ENCODE results near the gene CYTH1.

Gene CYTH1

GRCh38 chr17:78648293-78648692 lies 133.8 kb downstream of the CYTH1 start:
- TF ChIP-seq CTCF (IDR thresholded peaks at IDR 0.05; ENCODE audit: low read depth, low read length), result no peak
- no peak overlapping the region for H3K4me3 ChIP-seq (ENCODE audit: low read depth, low read length)

- TF ChIP-seq CTCF (IDR thresholded peaks at IDR 0.05; ENCODE audit: low read depth, low read length), result no peak
- no peak overlapping the region for H3K4me3 ChIP-seq (ENCODE audit: low read depth, low read length)
Observed at GRCh38 chr17:78647032-78647431, 135.0 kb downstream of the CYTH1 start.

GRCh38 chr17:78645421-78646295 lies 136.4 kb downstream of the CYTH1 start:
- H3K4me3 ChIP-seq (ENCODE audit: low read depth, low read length), result no peak overlapping the region

GRCh38 chr17:78644931-78645351 lies 137.1 kb downstream of the CYTH1 start:
- TF ChIP-seq CTCF (IDR thresholded peaks at IDR 0.05; ENCODE audit: low read depth, low read length), result no peak
- H3K4me3 ChIP-seq (ENCODE audit: low read depth, low read length), result no peak overlapping the region

More at GRCh38 chr17:78645421-78646295, 136.4 kb downstream of the CYTH1 start:
- no peak for TF ChIP-seq CTCF (IDR thresholded peaks at IDR 0.05; ENCODE audit: low read depth, low read length)

- H3K4me3 ChIP-seq (ENCODE audit: low read depth, low read length), result no peak overlapping the region
- TF ChIP-seq CTCF (IDR thresholded peaks at IDR 0.05; ENCODE audit: low read depth, low read length), result no peak
Observed at GRCh38 chr17:78644224-78644623, 137.8 kb downstream of the CYTH1 start.

GRCh38 chr17:78643326-78643725 lies 138.7 kb downstream of the CYTH1 start:
- TF ChIP-seq CTCF (IDR thresholded peaks at IDR 0.05; ENCODE audit: low read depth, low read length), result no peak
- no peak overlapping the region for H3K4me3 ChIP-seq (ENCODE audit: low read depth, low read length)

GRCh38 chr17:78642707-78643106 lies 139.4 kb downstream of the CYTH1 start:
- no peak for TF ChIP-seq CTCF (IDR thresholded peaks at IDR 0.05; ENCODE audit: low read depth, low read length)
- H3K4me3 ChIP-seq (ENCODE audit: low read depth, low read length), result no peak overlapping the region

Measured in WI38 (cell line).